GM13977 (cell line): ENCODE measurements around the gene KATNB1.

Experiments used
- DNase-seq: peaks from one replicate; pipeline ENCODE4 v3.0.0; 2012; ENCODE audit warnings: low spot score
- CTCF ChIP-seq: IDR thresholded peaks from 2 replicates; pipeline ENCODE4 v1.5.1; 2012; ENCODE audit warnings: mild to moderate bottlenecking, control low read depth; ENCODE audit not compliant: insufficient read depth; ENCODE audit errors: extremely low read depth, missing control alignments
- in situ Hi-C: fragments of 300-500 bp; cut with MboI; formaldehyde crosslinking; loops from one replicate; pipeline ENCODE4 v1.12.0; 2022; ENCODE audit warnings: low sequenced_read_pairs, low pct_unique_long_range_greater_than_20kb, mixed read lengths, inconsistent platforms; ENCODE audit not compliant: unreplicated experiment

The KATNB1 gene

DNA sequence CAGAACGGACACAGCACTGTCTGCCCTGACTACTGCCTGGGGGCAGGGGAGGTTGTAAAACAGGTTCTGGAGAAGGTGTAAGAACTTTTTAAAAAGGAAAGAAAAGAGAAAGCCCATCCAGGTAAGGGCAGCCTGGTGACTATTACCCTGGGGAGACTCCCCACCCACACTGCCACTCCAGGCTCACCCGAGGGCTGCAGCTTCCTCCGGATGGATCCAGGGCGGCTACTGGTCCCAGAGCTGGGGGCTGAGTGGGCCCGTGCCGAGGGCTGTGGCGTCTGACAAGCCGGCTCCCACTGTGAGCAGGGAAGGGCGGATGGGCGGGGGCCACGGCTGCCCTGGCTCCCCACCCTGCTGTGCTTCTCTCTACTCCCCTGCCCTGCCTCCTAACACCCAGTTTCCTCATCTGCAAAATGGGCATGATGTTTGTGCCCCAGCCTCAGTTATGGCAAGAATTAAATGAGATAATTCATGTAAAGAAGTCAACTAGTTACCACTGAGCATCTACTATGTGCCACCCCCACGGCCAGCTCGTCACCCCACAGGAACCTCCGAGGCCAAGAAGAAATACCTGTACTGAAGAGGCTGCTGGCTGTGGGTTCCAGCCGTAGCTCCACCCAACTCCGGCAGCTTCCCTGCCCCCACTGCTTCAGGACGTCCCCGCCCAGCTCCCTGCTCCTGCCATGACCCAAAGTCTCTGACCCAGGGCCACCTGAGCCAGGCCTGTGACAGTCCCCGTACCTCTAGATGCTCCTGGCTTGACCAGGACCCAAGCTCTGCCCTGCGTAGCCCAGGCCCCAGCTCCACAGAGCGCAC is 24.2 kb downstream of the KATNB1 start:
- DNase-seq = no peak
- in situ Hi-C loops = no loop called here

GRCh38 chr16:57760357-57761160 is 25.0 kb downstream of the KATNB1 start:
- in situ Hi-C loops = no loop called here
- no peak for TF ChIP-seq CTCF
- no peak for DNase-seq

More for the DNA sequence above, 24.2 kb downstream of the KATNB1 start:
- no peak for TF ChIP-seq CTCF

DNA sequence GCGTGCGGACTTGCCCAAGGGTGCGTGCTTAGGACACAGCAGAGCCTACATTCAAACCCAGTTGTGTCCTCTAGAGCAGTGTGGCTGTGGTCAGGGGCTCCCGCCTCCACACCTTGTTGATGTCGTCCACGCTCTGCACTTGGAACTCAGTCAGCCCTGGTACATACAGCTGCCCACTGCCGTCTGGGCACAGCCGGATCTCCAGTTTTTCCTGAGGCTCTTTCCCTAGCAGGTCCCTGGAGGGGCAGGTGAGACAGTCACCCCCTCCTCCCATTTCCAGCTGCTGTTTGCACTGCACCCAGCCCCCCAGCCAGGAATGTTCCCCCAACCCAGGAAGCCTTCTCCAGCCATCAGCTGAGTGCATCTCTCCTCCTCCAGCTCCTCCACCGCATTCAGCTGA is 25.7 kb downstream of the KATNB1 start:
- in situ Hi-C loops = no loop called here
- no peak for TF ChIP-seq CTCF
- no peak for DNase-seq

- TF ChIP-seq CTCF = no peak
- in situ Hi-C loops = no loop called here
- DNase-seq = no peak
These were observed 26.4 kb downstream of the KATNB1 start for GRCh38 chr16:57761957-57762356.

- DNase-seq = no peak
- TF ChIP-seq CTCF = no peak
- in situ Hi-C loops = no loop called here
These were observed 26.9 kb downstream of the KATNB1 start for GRCh38 chr16:57762365-57763040.

DNA sequence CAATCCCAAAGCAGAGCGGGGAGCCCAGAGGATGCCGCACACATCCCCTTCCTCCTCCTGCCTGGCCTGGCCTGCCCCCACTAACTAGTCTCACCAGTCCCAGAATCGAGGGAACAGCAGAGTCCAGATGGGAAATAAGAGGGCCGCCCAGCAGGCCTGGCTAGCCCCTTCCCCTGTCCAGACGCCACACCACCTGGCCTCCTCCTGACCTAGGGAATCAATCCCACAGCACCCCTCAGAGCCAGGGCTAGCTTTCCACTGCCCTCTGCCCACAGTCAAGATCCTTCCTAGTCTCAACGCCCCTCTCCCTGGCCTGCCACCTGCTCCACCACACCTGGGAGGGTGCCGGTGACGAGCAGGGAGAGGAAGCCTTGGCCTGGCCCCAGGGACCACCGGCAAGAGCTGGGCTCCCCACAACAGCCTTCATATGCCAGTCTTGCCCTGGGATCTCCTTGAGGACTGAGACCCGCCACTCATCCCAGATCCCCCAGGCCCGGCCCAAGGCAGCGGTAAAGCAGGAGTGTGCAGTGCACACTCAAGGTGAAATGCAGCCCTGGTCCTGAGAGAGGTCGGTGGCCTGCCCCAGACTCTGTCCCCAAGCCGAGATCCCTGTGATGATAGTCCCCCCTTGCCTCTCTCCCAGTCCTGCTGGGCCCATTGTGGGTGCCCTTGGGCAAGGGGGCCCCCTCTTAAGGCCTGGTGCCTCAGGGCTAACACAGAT is 27.9 kb downstream of the KATNB1 start:
- no peak for DNase-seq
- TF ChIP-seq CTCF = no peak
- in situ Hi-C loops = no loop called here
